Measurements from ENCODE around the gene KIF26A. TPM values are rescaled to one million over a fixed set of nuclear protein-coding genes. Genes with fewer than 3 reads are reported as not detected.

KIF26A gene
- total RNA-seq, 1 donor from 2014 or later, result 5.9 TPM

DNA sequence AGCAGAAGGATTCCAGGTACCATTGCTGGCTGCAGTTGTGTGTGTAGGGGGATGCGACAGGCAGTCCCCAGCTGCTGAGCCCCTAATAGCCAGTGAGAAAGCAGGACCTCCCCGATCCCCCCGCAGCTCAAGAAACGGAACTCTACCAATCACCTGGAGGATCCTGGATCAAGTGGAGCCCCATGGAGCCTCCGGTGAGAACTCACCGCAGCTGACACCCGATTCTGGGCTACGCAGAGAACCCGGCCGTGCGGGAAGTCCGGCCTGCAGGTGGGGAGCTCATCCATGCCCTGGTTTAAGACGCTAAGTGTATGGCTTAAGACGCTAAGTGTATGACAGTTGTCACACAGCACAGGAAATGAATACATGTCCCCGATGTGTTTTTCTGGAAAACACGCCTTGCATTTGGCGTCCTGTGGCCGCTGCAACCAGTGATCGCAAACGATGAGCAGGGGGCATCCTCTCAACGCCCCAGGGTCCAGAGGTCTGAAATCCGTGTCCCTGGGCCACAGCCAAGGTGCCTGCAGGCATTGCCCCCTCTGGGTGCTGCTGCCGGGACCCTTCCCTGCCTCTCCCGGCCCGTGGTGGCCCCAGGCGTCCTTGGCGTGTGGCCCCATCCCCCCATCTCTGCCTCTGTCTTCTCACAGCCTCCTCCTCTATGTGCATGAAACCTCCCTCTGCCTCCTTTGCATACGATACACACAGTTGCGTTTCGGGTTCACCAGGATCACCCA is 75.1 kb downstream of the KIF26A start:
- no peak overlapping the region for H3K27ac ChIP-seq
- no peak for ATAC-seq
- H3K27me3 ChIP-seq, result no peaks in the 10 kb centered on the region
- H3K4me3 ChIP-seq, result no peak overlapping the region
- H3K9me3 ChIP-seq, result no peaks in the 10 kb centered on the region
- no peaks in the 10 kb centered on the region for H3K36me3 ChIP-seq
- DNase-seq, result no peak
- TF ChIP-seq, protein P1, sequence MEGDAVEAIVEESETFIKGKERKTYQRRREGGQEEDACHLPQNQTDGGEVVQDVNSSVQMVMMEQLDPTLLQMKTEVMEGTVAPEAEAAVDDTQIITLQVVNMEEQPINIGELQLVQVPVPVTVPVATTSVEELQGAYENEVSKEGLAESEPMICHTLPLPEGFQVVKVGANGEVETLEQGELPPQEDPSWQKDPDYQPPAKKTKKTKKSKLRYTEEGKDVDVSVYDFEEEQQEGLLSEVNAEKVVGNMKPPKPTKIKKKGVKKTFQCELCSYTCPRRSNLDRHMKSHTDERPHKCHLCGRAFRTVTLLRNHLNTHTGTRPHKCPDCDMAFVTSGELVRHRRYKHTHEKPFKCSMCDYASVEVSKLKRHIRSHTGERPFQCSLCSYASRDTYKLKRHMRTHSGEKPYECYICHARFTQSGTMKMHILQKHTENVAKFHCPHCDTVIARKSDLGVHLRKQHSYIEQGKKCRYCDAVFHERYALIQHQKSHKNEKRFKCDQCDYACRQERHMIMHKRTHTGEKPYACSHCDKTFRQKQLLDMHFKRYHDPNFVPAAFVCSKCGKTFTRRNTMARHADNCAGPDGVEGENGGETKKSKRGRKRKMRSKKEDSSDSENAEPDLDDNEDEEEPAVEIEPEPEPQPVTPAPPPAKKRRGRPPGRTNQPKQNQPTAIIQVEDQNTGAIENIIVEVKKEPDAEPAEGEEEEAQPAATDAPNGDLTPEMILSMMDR (IDR thresholded peaks at IDR 0.05), result no peak
- no peaks in the 10 kb centered on the region for H3K4me1 ChIP-seq
- intact Hi-C loops (cut with DNase I), result no loop called here

DNA sequence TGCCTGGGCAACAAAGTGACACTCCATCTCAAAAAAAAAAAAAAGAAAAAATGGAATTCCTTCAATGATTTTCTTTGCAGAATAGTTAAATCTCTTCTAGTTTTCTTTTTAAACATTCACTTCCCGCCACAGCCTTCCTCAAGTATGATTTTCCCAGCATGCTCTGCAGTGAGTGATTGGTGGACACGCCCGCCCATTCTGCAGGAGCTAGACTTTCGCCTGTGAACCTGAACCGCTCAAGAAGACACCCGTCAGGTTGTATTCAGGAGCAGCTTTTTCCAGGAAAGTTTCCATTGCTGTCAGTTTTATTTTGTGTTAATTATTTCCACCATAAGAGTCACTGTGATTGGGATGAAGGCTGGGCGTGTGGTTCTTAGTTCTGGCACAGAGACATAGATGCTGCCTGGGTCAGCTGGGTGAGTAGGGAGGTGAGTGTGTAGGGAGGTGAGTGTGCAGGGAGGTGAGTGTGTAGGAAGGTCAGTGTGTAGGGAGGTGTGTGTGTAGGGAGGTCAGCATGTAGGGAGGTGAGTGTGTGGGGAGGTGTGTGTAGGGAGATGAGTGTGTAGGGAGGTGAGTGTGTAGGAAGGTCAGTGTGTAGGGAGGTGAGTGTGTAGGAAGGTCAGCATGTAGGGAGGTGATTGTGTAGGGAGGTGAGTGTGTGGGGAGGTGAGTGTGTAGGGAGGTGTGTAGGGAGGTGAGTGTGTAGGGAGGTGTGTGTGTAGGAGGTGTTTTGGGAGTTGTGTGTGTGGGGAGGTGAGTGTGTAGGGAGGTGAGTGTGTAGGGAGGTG is 76.2 kb downstream of the KIF26A start:
- Histone ChIP-seq H3K36me3 (no peaks in the 10 kb centered on the region), H3K9me3 (no peaks in the 10 kb centered on the region), H3K27me3 (no peaks in the 10 kb centered on the region), H3K4me1 (no peaks in the 10 kb centered on the region), H3K4me3 (no peak overlapping the region), H3K27ac (no peak overlapping the region)
- ATAC-seq (no peak), DNase-seq (no peak)
- TF ChIP-seq, protein P1 (IDR thresholded peaks at IDR 0.05), result no peak
- intact Hi-C loops (cut with DNase I), result no loop called here

DNA sequence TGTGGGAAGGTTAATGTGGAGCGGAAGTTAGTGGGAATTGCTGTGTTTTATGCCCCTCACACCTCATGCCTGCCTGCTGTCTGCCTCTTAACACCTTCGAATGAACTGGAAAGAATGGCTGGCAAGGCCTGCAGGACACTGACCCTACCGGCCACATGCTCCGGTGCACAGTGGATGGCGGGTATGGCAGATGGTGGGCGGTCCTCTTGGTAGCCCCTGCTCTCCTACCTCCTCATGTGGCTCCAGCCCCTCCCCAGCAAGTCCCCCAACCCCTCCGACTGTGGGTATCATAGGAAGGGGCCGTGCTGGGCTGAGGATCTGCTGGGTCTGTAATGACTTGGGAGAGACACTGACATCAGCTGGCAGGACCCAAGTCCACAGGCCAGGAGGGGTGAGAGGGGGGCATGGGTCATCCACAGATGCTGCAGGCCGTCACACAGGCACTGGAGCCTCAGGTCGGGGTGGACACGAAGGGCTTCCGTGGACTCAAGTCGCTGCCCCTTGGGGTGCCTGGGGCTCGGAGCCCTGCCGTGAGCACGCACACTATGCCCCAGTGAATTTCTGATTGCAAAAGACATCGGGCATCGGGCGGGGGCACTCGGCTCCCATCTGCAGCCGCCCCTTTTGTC is 77.4 kb downstream of the KIF26A start:
- Histone ChIP-seq H3K27me3 (no peaks in the 10 kb centered on the region), H3K27ac (no peak overlapping the region), H3K4me1 (no peaks in the 10 kb centered on the region), H3K9me3 (no peaks in the 10 kb centered on the region), H3K4me3 (no peak overlapping the region), H3K36me3 (no peaks in the 10 kb centered on the region)
- intact Hi-C loops (cut with DNase I), result no loop called here
- DNase-seq, result no peak
- TF ChIP-seq, protein P1 (IDR thresholded peaks at IDR 0.05), result no peak
- no peak for ATAC-seq

DNA sequence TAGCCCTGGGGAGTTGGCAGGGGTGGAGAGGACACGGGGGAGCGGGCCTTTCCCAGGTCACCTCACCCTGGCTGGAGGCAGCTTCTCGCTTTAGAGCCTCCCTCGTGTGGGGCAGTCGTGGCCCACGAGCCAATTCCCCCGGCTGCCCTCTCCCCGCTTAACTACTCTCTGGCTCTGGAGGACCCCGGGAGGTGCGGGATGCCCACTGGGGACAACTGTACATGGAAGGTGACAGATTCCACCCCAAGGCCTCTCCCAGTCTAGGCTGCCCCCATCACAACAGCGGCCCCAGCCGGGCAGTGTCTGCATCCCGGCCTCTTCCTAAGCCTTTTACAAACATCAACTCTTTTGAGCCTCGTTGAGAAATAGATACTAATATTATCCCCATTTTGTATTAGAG is 78.1 kb downstream of the KIF26A start:
- Histone ChIP-seq H3K27me3 (no peaks in the 10 kb centered on the region), H3K27ac (no peak overlapping the region), H3K4me1 (no peaks in the 10 kb centered on the region), H3K4me3 (no peak overlapping the region), H3K36me3 (no peaks in the 10 kb centered on the region), H3K9me3 (no peaks in the 10 kb centered on the region)
- ATAC-seq (no peak), DNase-seq (no peak)
- TF ChIP-seq, protein P1 (IDR thresholded peaks at IDR 0.05), result no peak
- intact Hi-C loops (cut with DNase I), result no loop called here

DNA sequence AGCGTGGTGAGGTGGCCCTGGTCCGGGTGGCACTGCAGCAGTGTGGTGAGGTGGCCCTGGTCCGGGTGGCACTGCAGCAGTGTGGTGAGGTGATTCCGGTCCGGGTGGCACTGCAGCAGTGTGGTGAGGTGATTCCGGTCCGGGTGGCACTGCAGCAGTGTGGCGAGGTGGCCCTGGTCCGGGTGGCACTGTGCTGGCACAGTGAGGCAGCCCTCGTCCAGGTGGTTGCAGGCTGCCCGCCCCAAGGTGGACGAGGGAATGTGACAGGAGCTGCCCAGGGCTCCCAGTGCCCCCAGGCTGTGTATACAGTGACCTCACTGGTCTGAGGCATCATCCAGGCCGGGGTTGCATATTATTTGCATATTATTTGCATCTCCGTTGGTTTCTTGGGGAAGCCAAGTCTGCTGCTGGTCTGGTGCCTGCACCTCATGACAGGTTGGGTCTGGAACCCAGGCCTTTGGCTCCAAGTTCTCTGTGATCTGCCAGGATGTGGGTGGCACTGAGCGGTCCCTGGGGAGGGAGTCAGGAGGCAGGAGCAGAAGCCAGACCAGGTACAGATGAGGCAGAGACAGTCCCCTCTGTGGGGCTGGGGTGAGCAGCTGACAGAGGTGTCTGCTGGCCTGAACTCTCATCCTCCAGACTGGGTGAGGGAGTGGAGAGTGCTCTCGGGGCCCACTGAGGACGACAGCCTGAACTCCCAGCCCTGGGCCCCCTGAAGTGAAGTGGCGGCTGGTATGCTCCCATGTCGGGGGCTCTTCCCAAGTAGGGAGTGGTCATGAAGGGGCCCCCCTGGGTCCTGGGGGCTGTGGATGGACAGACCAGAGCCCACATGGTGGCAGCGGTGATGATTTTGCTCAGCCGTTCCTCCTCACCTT is 79.3 kb downstream of the KIF26A start:
- TF ChIP-seq, protein P1 (IDR thresholded peaks at IDR 0.05), result no peak
- Histone ChIP-seq H3K27me3 (no peaks in the 10 kb centered on the region), H3K27ac (no peak overlapping the region), H3K9me3 (no peaks in the 10 kb centered on the region), H3K4me1 (no peaks in the 10 kb centered on the region), H3K4me3 (no peak overlapping the region), H3K36me3 (no peaks in the 10 kb centered on the region)
- ATAC-seq, result no peak
- intact Hi-C loops (cut with DNase I), result no loop called here
- DNase-seq, result peak; percentile 46
